Endometrial microvascular endothelial cells (primary cell): ENCODE data around the gene CYB5B. TPM values are rescaled to one million over a fixed set of nuclear protein-coding genes. Genes with fewer than 3 reads are reported as not detected.
"Not testable (repeated sequence)": the region's sequence is repeated elsewhere in the genome, so short reads cannot be mapped to it uniquely, and the experiment has no call there.

Experiments
- in situ Hi-C: cut with HindIII; loops from 2 replicates; pipeline ENCODE4 v1.10.0; 2017; ENCODE audit warnings: low sequenced_read_pairs, low pct_unique_long_range_greater_than_20kb; ENCODE audit errors: inconsistent ontology term
- total RNA-seq: library from RNA; depleted of rRNA; stranded (reverse); fragments of >200 nt; gene quantifications from one replicate; pipeline ENCODE4 v1.2.3, GENCODE V29; 2015; ENCODE audit errors: inconsistent ontology term

CYB5B gene
- total RNA-seq, 1 donor from 2014 or later, result 71.3 TPM

DNA sequence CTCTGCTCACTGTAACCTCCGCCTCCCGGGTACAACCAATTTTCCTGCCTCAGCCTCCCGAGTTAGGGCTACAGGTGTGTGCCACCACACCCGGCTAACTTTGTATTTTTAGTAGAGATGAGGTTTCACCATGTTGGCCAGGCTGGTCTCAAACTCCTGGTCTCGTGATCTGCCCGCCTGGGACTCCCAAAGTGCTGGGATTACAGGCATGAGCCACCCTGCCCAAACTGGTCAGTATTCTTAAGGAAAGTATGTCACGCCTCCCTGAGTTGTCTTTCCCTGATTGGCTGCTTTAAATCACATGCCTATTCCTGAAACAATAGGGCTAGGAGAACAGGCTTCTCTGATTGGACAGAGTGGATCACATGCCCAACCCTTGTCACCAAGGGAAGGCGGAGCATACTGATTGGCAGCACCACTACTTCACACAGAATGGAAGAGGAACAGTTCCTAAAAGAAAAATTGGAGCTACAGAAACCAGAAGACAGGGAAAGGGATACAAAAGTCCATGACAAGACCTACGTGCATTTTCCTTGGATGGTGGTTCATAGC is 17.6 kb upstream of the CYB5B start:
- in situ Hi-C loops, result no loop called here

DNA sequence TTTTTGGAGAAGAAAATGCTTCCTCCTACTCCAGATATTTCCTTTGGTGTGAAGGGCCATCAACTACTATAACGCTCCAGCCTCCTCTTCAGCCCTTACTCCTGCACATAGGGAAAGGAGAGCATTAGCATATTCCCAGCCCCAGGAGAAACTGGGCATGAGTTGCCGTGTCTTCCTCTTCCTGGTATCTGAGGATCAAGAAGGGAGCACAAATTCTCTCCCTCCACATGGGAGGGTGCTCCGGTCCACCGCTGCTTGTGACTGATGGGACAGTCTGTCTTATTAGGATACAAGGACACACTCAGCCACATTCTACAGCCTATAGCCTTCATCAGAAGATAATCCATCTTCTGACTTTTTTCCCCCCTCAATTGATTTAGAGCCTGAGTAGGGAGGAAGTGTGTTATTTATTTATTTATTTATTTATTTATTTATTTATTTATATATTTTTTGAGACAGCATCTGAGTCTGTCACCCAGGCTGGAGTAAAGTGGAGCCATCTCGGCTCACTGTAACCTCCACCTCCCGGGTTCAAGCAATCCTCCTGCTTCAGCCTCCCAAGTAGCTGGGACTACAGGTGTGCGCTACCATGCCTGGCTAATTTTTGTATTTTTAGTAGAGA is 16.6 kb upstream of the CYB5B start:
- in situ Hi-C loops, result no loop called here

DNA sequence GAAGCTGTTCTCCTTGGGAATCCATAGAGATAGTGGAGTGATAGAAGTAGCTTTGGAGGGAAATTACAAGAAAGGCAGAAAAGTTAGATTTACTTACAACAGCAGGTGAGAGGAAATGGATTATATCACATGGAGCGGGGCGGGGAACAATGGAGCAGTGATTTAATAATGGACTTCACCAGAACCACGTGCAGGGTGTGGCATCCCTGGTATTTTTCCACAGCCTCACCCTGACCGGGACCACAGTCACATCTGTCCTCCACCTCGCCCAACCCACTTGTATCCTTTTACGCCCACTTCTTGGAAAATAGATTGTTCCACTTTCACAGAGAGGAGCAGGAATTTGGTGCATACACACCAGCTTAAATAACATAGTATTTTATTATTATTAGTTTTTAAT is 15.9 kb upstream of the CYB5B start:
- in situ Hi-C loops, result no loop called here

DNA sequence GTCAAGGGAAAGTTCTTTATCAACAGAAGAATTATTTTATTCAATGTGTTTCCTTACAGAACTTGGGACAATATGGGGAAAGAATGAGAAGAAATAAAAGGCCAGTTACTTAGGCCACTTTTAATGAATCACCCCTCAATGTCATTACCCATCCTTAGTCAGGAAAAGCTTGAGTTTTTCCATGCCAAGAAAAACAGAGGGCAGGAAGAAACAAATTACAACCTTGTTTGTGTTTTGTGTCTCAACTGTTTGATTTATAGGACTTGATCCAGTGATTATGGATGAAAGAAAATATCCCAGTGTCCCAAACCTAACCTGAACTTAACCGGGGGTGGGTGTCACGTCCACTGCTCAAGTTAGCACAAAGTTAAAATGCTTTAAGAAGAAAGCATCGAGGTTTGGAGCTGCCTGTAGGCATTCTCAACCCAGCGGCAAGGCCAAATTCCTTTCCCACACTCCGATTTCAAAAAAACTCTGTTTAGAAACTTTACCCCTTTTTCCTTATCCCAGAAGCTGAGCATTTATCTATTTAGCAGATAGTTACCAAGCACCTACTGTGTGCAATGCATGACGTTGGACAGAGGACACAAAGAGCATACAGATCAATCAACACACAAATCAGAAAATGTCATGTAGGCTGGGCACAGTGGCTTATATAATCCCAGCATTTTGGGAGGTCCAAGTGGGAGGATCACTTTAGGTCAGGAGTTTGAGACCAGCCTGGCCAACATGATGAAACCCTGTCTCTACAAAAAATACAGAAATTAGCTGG is 14.0 kb upstream of the CYB5B start:
- in situ Hi-C loops, result no loop called here

DNA sequence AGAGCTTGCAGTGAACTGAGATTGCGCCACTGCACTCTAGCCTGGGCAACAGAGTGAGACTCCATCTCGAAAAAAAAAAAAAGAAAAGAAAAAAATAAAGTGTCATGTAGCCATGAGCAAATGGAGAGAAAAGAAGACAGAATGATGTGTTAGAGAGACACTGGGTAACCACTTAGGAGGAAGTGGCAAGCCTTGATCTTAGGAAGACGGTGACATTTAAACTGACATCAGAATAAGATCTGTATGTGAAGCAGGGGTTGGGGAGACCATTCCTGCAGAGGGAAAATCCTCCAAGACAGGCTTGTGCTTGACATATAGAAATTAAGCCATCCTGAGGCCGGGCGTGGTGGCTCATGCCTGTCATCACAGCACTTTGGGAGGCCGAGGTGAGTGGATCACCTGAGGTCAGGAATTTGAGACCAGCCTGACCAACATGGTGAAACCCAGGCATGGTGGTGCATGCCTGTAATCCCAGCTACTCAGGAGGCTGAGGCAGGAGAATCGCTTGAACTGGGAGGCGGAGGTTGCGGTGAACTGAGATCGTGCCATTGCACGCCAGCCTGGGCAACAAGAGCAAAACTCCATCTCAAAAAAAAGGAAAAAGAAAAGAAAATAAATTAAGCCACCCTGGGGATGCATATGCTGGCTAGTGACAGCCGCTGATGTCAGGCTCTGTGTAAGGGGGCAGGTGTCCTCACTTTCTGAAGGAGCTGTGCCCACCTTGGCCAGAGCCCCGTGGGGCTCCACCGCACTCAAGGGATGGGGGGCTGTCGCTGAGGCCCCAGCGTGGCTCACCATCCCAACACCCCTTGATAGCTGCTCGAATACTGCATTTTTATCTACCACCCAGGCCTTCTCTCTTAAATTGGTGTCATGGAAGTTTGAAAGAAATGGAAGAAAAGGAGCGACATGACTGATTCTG is 13.1 kb upstream of the CYB5B start:
- in situ Hi-C loops, result no loop called here

DNA sequence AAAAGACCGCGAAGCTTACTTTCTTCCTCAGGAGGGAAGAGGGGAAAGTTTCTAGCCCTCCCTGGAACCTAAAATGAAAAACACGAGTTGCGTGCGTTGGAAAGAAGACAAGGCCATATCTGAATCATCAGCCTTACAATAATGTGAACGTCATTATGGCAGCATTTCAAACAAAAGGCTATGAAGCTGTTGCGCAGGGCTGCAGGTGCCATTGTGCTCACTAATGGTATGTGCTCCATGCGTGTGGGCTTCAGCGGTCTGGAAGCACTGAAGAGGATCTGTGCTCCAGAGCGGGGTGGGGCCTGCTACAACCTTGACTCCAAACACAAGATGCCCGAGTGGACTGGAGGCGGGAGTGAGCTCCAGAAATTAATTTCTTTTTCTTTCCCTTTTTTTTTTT is 12.1 kb upstream of the CYB5B start:
- in situ Hi-C loops, result no loop called here

DNA sequence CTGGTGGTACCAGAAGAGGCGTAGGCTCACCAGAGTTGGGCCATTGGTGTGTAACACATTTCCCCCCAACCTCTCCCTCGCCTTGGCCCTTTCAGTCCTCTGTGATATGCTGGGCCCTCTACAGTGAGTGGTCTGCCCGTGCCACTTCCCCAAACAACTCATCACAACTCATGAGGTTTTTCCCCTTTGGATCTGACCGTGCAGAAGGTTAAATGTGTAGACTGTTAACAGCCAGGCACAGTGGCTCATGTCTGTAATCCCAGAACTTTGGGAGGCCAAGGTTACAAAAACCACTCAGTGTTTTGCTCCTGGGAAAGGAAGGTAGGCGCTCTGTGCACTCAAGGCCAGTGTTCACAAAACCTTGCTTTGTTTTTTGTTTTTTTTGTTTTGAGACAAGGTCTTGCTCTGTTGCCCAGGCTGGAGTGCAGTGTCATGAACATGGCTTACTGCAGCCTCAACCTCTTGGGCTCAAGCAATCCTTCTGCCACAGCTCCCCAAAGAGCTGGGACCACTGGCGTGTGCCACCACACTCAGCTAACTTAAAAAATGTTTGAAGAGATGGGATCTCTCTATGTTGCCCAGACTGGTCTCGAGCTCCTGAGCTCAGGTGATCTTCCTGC is 11.3 kb upstream of the CYB5B start:
- in situ Hi-C loops, result no loop called here

DNA sequence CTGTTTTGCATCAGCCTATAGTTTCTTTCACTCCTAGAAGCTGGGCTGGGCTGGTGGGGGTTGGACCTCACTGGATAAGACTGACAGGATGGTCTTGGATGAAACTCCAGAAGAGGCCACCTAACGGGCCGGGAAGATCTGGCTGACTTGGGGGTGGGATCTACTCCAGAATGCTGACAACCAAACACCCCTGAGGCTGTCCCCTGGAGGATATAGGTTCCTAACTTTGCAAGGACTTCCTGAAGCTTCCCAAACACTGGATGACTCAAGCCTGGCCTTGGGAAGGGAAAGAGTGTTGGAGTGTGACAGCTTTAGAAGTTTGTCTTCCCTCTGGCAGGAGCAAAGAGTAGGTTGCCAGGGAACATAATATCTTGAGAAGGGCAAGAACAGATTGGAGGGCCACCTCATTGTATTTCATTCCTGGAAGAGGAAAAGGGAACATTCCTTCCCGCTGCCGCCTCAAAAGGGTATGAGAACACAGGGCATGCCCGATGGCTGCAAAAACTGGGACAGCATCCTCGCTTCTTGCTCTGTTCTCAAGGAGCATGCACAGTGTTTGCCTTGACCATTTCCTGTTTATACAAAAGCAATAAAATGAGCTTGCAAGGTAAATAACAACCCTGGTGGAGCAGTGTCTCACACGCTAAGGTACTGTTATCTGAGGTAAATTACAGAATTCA is 6.8 kb upstream of the CYB5B start:
- in situ Hi-C loops, result no loop called here

DNA sequence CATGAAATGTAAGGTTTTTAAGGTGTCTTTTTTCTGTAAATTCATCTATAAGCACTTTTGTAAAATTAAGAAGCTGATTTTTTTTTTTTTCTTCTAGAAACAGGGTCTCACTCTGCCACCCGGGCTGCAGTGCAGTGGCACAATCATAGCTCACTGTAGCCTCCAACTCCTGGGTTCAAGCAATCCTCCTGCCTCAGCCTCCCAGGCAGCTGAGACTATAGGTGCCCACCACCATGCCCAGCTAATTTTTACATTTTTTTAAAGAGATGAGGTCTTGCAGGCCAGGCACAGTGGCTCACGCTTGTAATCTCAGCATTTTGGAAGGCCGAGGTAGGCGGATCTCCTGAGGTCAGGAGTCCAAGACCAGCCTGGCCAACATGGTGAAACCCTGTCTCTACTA is 4.5 kb upstream of the CYB5B start:
- in situ Hi-C loops, result no loop called here

DNA sequence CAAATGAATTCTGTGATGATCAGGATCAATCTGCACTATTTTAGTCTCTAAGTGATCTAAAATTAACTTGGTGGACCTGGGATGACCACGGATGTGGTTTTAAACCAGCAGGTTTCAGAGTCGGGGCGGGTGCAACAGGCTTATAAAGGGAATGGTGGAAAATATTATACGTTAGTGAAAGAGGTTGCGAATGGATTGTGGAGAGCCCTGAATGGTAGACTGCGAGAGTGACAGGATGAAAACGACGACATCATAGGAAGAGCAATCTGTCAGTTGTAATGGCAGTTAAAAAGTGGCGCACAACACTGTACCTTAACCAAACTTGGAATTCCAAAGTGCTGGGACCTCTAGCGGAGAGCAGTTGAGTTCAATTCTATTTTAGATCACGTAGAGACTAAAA is 1.2 kb upstream of the CYB5B start:
- in situ Hi-C loops, result no loop called here

DNA sequence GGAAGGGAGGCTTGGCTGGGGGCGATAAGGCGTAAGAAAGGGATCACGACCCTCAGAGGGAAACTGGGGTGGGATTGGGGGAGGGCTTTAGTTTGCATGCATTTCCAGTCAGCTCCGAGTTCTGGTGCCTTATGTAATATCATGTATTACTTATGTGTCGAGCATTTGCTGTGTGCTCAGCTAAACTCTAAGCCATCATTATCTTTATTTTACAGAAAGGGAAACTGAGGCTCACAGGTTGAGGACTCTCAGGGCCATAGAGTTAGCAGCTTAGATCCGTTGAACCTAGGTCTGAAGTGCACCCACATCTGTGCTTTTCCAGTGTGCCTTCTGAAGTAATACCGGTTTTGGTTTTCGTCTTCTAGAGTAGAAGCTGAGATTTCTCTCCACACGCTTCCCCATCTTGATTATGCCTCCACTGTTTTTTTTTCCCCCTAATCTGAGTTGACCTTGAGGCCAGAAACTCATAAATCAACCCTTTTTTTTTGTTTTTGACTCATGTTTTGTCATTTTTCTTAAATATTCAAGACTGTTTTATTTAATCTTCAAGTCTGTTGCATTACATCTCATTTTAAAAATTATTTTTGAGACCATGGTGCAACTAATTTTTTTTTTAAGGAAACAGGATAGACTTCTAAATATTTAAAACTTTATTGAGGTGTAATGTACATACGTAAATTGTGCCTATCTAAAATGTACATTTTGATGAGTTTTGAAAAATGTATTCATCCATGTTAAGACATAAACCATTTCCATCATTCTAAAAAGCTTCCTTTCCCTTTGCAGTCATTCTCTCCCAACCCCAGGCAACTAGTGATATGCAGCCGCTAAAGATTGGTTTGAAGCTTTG is 741 bp downstream of the CYB5B start:
- in situ Hi-C loops, result no loop called here

DNA sequence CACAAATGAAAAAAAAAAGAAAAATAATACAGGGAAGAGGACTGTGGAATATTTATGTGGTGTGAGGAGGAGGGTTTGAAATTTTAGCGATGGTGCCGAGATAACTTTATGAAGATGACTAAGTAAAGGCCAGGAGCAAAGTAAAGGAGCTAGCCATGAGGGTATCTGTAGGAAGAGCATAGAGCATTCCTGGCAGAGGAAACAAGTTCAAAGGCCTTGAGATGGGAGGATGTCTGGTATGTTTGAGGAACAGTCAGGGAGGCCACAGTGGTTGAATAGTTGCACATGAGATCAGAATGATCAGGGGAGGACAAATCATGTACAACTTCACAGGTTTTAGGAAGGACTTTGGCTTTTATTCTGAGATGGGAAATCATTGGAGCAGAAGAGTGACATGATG is 4.2 kb downstream of the CYB5B start:
- in situ Hi-C loops, result no loop called here

DNA sequence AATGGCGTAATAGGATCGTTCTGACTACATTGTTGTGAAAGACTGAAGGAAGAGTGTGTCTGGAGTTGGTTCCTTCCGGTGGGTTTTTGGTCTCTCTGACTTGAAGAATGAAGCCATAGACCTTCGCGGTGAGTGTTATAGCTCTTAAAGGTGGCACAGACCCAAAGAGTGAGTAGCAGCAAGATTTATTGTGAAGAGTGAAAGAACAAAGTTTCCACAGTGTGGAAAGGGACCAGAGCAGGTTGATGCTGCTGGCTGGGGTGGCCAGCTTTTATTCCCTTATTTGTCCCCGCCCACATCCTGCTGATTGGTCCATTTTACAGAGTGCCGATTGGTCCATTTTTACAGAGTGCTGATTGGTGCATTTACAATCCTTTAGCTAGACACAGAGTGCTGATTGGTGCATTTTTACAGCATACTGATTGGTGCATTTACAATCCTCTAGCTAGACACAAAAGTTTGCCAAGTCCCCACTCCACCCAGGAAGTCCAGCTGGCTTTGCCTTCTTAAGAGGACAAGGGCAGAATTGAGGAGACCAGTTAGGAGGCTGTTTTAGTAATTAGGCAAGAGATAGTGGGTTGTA is 4.7 kb downstream of the CYB5B start:
- in situ Hi-C loops, result not testable (repeated sequence)

DNA sequence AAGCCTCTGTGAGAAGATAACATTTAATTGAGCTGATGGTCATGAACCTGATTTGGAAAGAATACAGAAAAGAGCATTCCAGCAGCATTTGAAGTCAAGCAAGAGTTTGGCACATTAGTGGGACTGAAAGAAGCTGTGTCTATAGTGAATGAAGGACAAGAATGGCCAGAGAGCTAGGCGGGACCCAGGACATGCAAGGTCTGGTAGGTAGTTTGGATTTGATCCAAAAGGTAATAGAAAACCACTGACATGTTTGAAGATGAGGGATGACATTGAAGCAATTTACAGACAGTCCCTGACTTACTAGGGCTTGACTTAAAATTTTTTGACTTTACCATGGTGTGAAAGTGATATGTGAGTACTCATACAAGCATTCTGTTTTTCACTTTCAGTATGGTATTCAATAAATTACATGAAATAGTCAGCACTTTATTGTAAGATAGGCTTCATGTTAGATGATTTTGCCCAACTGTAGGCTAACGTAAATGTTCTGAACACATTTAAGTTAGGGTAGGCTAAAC is 7.6 kb downstream of the CYB5B start:
- in situ Hi-C loops, result no loop called here

DNA sequence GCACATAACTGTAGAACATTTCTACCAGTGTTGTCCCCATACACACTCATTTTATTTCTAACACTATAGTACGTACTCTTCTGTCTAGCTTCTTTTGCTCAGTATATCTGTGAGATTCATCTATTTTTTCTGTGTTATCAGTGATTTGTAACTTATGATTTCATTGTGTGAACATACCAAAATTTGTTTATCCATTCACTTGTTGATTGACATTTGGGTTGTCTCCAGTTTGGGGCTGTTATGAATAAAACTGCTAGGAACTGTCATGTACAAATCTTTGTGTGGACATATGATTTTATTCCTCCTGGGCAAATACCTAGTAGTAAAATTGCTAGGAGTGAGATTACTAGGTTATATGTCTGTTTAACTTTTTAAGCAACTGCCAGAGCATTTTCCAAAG is 9.6 kb downstream of the CYB5B start:
- in situ Hi-C loops, result no loop called here

DNA sequence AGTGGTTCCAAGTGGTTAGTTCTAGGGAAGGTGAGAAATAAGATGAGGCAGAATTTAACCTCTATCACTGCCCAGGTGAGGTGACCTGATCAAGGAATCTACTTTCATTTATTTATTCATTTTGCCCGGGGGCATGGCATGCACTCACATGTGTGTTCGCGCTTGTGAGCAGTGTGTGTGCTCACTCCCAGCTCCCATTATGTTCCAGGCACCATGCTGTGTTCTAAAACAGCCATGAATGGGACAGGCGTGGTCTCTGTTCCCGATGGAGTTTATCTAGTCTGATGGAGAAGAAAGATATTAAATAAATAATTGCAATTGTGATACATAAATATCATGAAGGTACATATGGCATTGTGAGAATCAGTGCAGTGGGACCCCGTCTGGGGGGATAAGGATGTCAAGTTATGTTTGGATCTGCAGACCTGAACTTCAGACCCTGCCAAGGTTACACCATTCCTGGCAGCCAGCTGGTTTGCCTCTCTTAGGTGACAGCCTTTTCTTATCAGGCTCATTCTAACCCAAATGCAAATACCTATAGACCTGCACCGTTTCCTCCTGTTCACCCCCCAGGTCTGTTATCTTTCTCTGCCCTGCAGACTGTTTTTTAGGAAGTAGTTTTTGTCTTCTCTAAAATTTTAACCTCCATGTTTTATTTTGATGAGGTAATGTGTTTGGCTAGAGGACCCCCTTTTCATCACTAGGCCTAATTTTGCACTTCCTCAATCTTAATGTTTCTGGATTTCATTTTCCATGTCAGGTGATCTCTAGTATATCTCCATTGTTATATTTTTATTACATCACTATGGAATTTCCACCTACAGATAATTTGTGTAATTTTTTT is 11.8 kb downstream of the CYB5B start:
- in situ Hi-C loops, result no loop called here
